ENCODE data around the gene CEP192.

CEP192 gene

GRCh38 chr18:13017247-13017875 lies 26.2 kb downstream of the CEP192 start:
- Histone ChIP-seq H3K4me3 (ENCODE audit: low read length) (no peak overlapping the region), H3K36me3 (ENCODE audit: insufficient read depth, low read depth, low read length) (peaks cover 89% of the 10 kb centered on the region), H3K27ac (ENCODE audit: low read length) (no peak overlapping the region), H3K4me1 (ENCODE audit: insufficient read depth, low read length) (no peaks in the 10 kb centered on the region), H3K27me3 (ENCODE audit: insufficient read depth, low read length) (no peaks in the 10 kb centered on the region), H3K9ac (ENCODE audit: low read depth, low read length) (no peak overlapping the region), H3K9me3 (ENCODE audit: insufficient read depth, low read depth, low read length) (no peaks in the 10 kb centered on the region)

- peaks cover 88% of the 10 kb centered on the region for H3K36me3 ChIP-seq (ENCODE audit: insufficient read depth, low read depth, low read length)
- no peak overlapping the region for H3K9ac ChIP-seq (ENCODE audit: low read depth, low read length)
- H3K27me3 ChIP-seq (ENCODE audit: insufficient read depth, low read length), result no peaks in the 10 kb centered on the region
- no peak overlapping the region for H3K4me3 ChIP-seq (ENCODE audit: low read length)
- H3K4me1 ChIP-seq (ENCODE audit: insufficient read depth, low read length), result no peaks in the 10 kb centered on the region
- no peak overlapping the region for H3K27ac ChIP-seq (ENCODE audit: low read length)
- H3K9me3 ChIP-seq (ENCODE audit: insufficient read depth, low read depth, low read length), result no peaks in the 10 kb centered on the region
Measured at GRCh38 chr18:13018374-13018773, 27.2 kb downstream of the CEP192 start.

GRCh38 chr18:13019301-13019700 lies 28.1 kb downstream of the CEP192 start:
- H3K36me3 ChIP-seq (ENCODE audit: insufficient read depth, low read depth, low read length), result peaks cover 86% of the 10 kb centered on the region
- H3K9me3 ChIP-seq (ENCODE audit: insufficient read depth, low read depth, low read length), result no peaks in the 10 kb centered on the region
- H3K27ac ChIP-seq (ENCODE audit: low read length), result no peak overlapping the region
- H3K9ac ChIP-seq (ENCODE audit: low read depth, low read length), result no peak overlapping the region
- H3K4me3 ChIP-seq (ENCODE audit: low read length), result no peak overlapping the region
- H3K27me3 ChIP-seq (ENCODE audit: insufficient read depth, low read length), result no peaks in the 10 kb centered on the region
- no peaks in the 10 kb centered on the region for H3K4me1 ChIP-seq (ENCODE audit: insufficient read depth, low read length)

GRCh38 chr18:13022644-13023043 lies 31.5 kb downstream of the CEP192 start:
- Histone ChIP-seq H3K9ac (ENCODE audit: low read depth, low read length) (no peak overlapping the region), H3K27ac (ENCODE audit: low read length) (no peak overlapping the region), H3K9me3 (ENCODE audit: insufficient read depth, low read depth, low read length) (no peaks in the 10 kb centered on the region), H3K27me3 (ENCODE audit: insufficient read depth, low read length) (no peaks in the 10 kb centered on the region), H3K4me3 (ENCODE audit: low read length) (no peak overlapping the region), H3K36me3 (ENCODE audit: insufficient read depth, low read depth, low read length) (peaks cover 80% of the 10 kb centered on the region), H3K4me1 (ENCODE audit: insufficient read depth, low read length) (no peaks in the 10 kb centered on the region)

GRCh38 chr18:13025233-13025632 lies 34.1 kb downstream of the CEP192 start:
- H3K27ac ChIP-seq (ENCODE audit: low read length), result no peak overlapping the region
- H3K27me3 ChIP-seq (ENCODE audit: insufficient read depth, low read length), result no peaks in the 10 kb centered on the region
- H3K4me1 ChIP-seq (ENCODE audit: insufficient read depth, low read length), result no peaks in the 10 kb centered on the region
- no peaks in the 10 kb centered on the region for H3K9me3 ChIP-seq (ENCODE audit: insufficient read depth, low read depth, low read length)
- peaks cover 74% of the 10 kb centered on the region for H3K36me3 ChIP-seq (ENCODE audit: insufficient read depth, low read depth, low read length)
- H3K9ac ChIP-seq (ENCODE audit: low read depth, low read length), result no peak overlapping the region
- no peak overlapping the region for H3K4me3 ChIP-seq (ENCODE audit: low read length)

GRCh38 chr18:13026583-13027270 lies 35.6 kb downstream of the CEP192 start:
- Histone ChIP-seq H3K9ac (ENCODE audit: low read depth, low read length) (no peak overlapping the region), H3K27me3 (ENCODE audit: insufficient read depth, low read length) (no peaks in the 10 kb centered on the region), H3K36me3 (ENCODE audit: insufficient read depth, low read depth, low read length) (peaks cover 72% of the 10 kb centered on the region), H3K4me3 (ENCODE audit: low read length) (no peak overlapping the region), H3K9me3 (ENCODE audit: insufficient read depth, low read depth, low read length) (no peaks in the 10 kb centered on the region), H3K4me1 (ENCODE audit: insufficient read depth, low read length) (no peaks in the 10 kb centered on the region), H3K27ac (ENCODE audit: low read length) (no peak overlapping the region)

GRCh38 chr18:13028869-13029268 lies 37.7 kb downstream of the CEP192 start:
- no peaks in the 10 kb centered on the region for H3K9me3 ChIP-seq (ENCODE audit: insufficient read depth, low read depth, low read length)
- no peaks in the 10 kb centered on the region for H3K4me1 ChIP-seq (ENCODE audit: insufficient read depth, low read length)
- H3K36me3 ChIP-seq (ENCODE audit: insufficient read depth, low read depth, low read length), result peaks cover 77% of the 10 kb centered on the region
- no peaks in the 10 kb centered on the region for H3K27me3 ChIP-seq (ENCODE audit: insufficient read depth, low read length)
- no peak overlapping the region for H3K4me3 ChIP-seq (ENCODE audit: low read length)
- no peak overlapping the region for H3K9ac ChIP-seq (ENCODE audit: low read depth, low read length)
- no peak overlapping the region for H3K27ac ChIP-seq (ENCODE audit: low read length)

GRCh38 chr18:13032173-13032572 lies 41.0 kb downstream of the CEP192 start:
- Histone ChIP-seq H3K4me3 (ENCODE audit: low read length) (no peak overlapping the region), H3K9me3 (ENCODE audit: insufficient read depth, low read depth, low read length) (no peaks in the 10 kb centered on the region), H3K36me3 (ENCODE audit: insufficient read depth, low read depth, low read length) (peaks cover 72% of the 10 kb centered on the region), H3K27me3 (ENCODE audit: insufficient read depth, low read length) (no peaks in the 10 kb centered on the region), H3K4me1 (ENCODE audit: insufficient read depth, low read length) (no peaks in the 10 kb centered on the region), H3K9ac (ENCODE audit: low read depth, low read length) (no peak overlapping the region), H3K27ac (ENCODE audit: low read length) (no peak overlapping the region)

- H3K4me3 ChIP-seq (ENCODE audit: low read length), result no peak overlapping the region
- H3K27ac ChIP-seq (ENCODE audit: low read length), result no peak overlapping the region
- H3K9ac ChIP-seq (ENCODE audit: low read depth, low read length), result no peak overlapping the region
- H3K9me3 ChIP-seq (ENCODE audit: insufficient read depth, low read depth, low read length), result no peaks in the 10 kb centered on the region
- no peaks in the 10 kb centered on the region for H3K4me1 ChIP-seq (ENCODE audit: insufficient read depth, low read length)
- no peaks in the 10 kb centered on the region for H3K27me3 ChIP-seq (ENCODE audit: insufficient read depth, low read length)
- H3K36me3 ChIP-seq (ENCODE audit: insufficient read depth, low read depth, low read length), result peaks cover 60% of the 10 kb centered on the region
Measured at GRCh38 chr18:13035249-13035914, 44.2 kb downstream of the CEP192 start.

GRCh38 chr18:13036622-13037320 lies 45.6 kb downstream of the CEP192 start:
- Histone ChIP-seq H3K36me3 (ENCODE audit: insufficient read depth, low read depth, low read length) (peaks cover 52% of the 10 kb centered on the region), H3K27me3 (ENCODE audit: insufficient read depth, low read length) (no peaks in the 10 kb centered on the region), H3K27ac (ENCODE audit: low read length) (no peak overlapping the region), H3K4me3 (ENCODE audit: low read length) (no peak overlapping the region), H3K4me1 (ENCODE audit: insufficient read depth, low read length) (no peaks in the 10 kb centered on the region), H3K9me3 (ENCODE audit: insufficient read depth, low read depth, low read length) (no peaks in the 10 kb centered on the region), H3K9ac (ENCODE audit: low read depth, low read length) (no peak overlapping the region)

GRCh38 chr18:13039806-13040205 lies 48.6 kb downstream of the CEP192 start:
- Histone ChIP-seq H3K27ac (ENCODE audit: low read length) (no peak overlapping the region), H3K4me1 (ENCODE audit: insufficient read depth, low read length) (no peaks in the 10 kb centered on the region), H3K27me3 (ENCODE audit: insufficient read depth, low read length) (no peaks in the 10 kb centered on the region), H3K9ac (ENCODE audit: low read depth, low read length) (no peak overlapping the region), H3K4me3 (ENCODE audit: low read length) (no peak overlapping the region), H3K36me3 (ENCODE audit: insufficient read depth, low read depth, low read length) (peaks cover 52% of the 10 kb centered on the region), H3K9me3 (ENCODE audit: insufficient read depth, low read depth, low read length) (no peaks in the 10 kb centered on the region)
